Measurements from ENCODE around the gene CBY3. TPM values are rescaled to one million over a fixed set of nuclear protein-coding genes. Genes with fewer than 3 reads are reported as not detected.

The CBY3 gene
- total and polyA plus RNA-seq, 2 of the 13 experiments (the other 11 are each of a cell fraction or from before 2014, with no cell fraction given), result not detected

GRCh38 chr5:179697993-179698934 is 17.4 kb upstream of the CBY3 start (continued):
- TF ChIP-seq, protein P1, sequence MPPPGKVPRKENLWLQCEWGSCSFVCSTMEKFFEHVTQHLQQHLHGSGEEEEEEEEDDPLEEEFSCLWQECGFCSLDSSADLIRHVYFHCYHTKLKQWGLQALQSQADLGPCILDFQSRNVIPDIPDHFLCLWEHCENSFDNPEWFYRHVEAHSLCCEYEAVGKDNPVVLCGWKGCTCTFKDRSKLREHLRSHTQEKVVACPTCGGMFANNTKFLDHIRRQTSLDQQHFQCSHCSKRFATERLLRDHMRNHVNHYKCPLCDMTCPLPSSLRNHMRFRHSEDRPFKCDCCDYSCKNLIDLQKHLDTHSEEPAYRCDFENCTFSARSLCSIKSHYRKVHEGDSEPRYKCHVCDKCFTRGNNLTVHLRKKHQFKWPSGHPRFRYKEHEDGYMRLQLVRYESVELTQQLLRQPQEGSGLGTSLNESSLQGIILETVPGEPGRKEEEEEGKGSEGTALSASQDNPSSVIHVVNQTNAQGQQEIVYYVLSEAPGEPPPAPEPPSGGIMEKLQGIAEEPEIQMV (CRISPR knock-in tag; IDR thresholded peaks at IDR 0.05; ENCODE audit: low read depth), result no peak
- TF ChIP-seq PAWR (CRISPR knock-in tag; IDR thresholded peaks at IDR 0.05; ENCODE audit: borderline replicate concordance) (no peak), YEATS2 (CRISPR knock-in tag; IDR thresholded peaks at IDR 0.05; ENCODE audit: borderline replicate concordance) (0 out of 2 replicates have a peak, but pooled peaks have one; percentile 69), RXRA (CRISPR knock-in tag; IDR thresholded peaks at IDR 0.05) (no peak), HNRNPL (IDR thresholded peaks at IDR 0.05; ENCODE audit: low read depth, low read length) (no peak), RORA (CRISPR knock-in tag; IDR thresholded peaks at IDR 0.05) (no peak), ATRX (CRISPR knock-in tag; IDR thresholded peaks at IDR 0.05; ENCODE audit: borderline replicate concordance) (no peak), ZFYVE20 (CRISPR knock-in tag; IDR thresholded peaks at IDR 0.05; ENCODE audit: borderline replicate concordance, low read depth) (no peak), ZSCAN29 (CRISPR knock-in tag; conservative IDR thresholded peaks at IDR 0.05) (0 out of 2 replicates have a peak, but pooled peaks have one; percentile 39), REST (IDR thresholded peaks at IDR 0.05; ENCODE audit: borderline replicate concordance in 1 of 2, low read depth in 1 of 2, low read length in 2 of 2) (no peak), ZNF180 (CRISPR knock-in tag; IDR thresholded peaks at IDR 0.05; ENCODE audit: borderline replicate concordance, low read depth) (no peak), LRRFIP1 (CRISPR knock-in tag; conservative IDR thresholded peaks at IDR 0.05) (no peak), MXI1 (IDR thresholded peaks at IDR 0.05; ENCODE audit: borderline replicate concordance, low read depth, low read length) (peak; percentile 72; the same call in 1 of the 3 replicates), PHF20 (CRISPR knock-in tag; IDR thresholded peaks at IDR 0.05) (no peak; the same call in 1 of the 2 replicates)
- TF ChIP-seq, protein P2, sequence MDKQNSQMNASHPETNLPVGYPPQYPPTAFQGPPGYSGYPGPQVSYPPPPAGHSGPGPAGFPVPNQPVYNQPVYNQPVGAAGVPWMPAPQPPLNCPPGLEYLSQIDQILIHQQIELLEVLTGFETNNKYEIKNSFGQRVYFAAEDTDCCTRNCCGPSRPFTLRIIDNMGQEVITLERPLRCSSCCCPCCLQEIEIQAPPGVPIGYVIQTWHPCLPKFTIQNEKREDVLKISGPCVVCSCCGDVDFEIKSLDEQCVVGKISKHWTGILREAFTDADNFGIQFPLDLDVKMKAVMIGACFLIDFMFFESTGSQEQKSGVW (CRISPR knock-in tag; IDR thresholded peaks at IDR 0.05; ENCODE audit: borderline replicate concordance), result no peak
- TF ChIP-seq, protein P3, sequence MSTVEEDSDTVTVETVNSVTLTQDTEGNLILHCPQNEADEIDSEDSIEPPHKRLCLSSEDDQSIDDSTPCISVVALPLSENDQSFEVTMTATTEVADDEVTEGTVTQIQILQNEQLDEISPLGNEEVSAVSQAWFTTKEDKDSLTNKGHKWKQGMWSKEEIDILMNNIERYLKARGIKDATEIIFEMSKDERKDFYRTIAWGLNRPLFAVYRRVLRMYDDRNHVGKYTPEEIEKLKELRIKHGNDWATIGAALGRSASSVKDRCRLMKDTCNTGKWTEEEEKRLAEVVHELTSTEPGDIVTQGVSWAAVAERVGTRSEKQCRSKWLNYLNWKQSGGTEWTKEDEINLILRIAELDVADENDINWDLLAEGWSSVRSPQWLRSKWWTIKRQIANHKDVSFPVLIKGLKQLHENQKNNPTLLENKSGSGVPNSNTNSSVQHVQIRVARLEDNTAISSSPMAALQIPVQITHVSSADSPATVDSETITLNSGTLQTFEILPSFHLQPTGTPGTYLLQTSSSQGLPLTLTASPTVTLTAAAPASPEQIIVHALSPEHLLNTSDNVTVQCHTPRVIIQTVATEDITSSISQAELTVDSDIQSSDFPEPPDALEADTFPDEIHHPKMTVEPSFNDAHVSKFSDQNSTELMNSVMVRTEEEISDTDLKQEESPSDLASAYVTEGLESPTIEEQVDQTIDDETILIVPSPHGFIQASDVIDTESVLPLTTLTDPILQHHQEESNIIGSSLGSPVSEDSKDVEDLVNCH (CRISPR knock-in tag; IDR thresholded peaks at IDR 0.05), result no peak

Measured in HepG2 (cell line).